Measurements from ENCODE around the gene ANKFY1.

DNA sequence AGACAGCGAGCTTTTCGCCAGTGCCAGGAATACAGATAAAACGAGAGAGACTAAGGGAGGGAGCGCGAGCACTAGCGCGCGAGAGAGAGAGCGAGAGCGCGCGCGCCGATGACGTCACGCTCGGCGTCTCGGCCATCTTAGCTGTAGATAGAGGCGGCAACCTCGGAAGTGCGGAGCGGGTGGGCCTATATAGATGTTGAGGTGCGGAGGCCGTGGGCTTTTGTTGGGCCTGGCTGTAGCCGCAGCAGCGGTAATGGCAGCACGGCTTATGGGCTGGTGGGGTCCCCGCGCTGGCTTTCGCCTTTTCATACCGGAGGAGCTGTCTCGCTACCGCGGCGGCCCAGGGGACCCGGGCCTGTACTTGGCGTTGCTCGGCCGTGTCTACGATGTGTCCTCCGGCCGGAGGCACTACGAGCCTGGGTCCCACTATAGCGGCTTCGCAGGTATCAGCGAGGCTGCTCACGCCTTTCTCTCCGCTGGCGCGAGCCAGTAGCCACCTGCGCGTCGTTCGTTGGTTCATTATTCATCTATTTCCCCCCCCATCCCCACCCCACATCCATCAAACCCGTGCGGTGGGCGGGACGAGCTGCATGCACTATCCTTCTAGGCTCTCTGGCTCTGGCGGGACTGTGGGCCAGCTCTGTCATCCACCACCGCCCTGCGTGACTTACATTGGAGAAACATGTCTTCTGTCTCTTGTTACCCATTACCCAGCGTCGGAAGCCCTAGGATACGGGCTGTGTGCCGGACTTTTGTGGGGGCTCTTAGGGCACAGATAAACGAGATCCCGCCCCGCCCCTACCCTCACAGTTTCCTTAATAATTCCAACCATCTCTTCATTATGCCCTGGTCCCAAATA, 120.0 kb downstream of the ANKFY1 start:
- TF ChIP-seq SPI1 (IDR thresholded peaks at IDR 0.05; ENCODE audit: low read depth, low read length) (no peak), TAF1 (IDR thresholded peaks at IDR 0.05; ENCODE audit: low read depth, low read length) (peak; percentile 51; the same call in 1 of the 2 replicates), POLR2AphosphoS5 (IDR thresholded peaks at IDR 0.05; ENCODE audit: low read depth, low read length) (peak; percentile 96)
